Muscle layer of colon (tissue), 2 donors: ENCODE data around the gene TEX35.

Source experiments
- H3K27ac ChIP-seq: one replicate; pipeline ENCODE4 v1.7.0; 2013; ENCODE audit warnings: low read depth, mild to moderate bottlenecking, low read length, moderate library complexity
- H3K27me3 ChIP-seq, 2 donors: one replicate each; pipeline ENCODE4 v1.7.0; 2013; ENCODE audit warnings: low read length in 2 of 2, mild to moderate bottlenecking in 2 of 2; ENCODE audit not compliant: insufficient read depth in 2 of 2, control insufficient read depth in 1 of 2
- H3K36me3 ChIP-seq: one replicate; pipeline ENCODE4 v1.7.0; 2013; ENCODE audit warnings: mild to moderate bottlenecking, low read length; ENCODE audit not compliant: insufficient read depth
- H3K4me1 ChIP-seq: one replicate; pipeline ENCODE4 v1.7.0; 2013; ENCODE audit warnings: mild to moderate bottlenecking, low read length; ENCODE audit not compliant: insufficient read depth
- H3K4me3 ChIP-seq, 2 donors: one replicate each; pipeline ENCODE4 v1.7.0; 2013; ENCODE audit warnings: low read length in 2 of 2, low read depth in 1 of 2, mild to moderate bottlenecking in 1 of 2, moderate library complexity in 1 of 2
- H3K9ac ChIP-seq: one replicate; pipeline ENCODE4 v1.7.0; 2013; ENCODE audit warnings: low read length
- H3K9me3 ChIP-seq: one replicate; pipeline ENCODE4 v1.7.0; 2013; ENCODE audit warnings: mild to moderate bottlenecking, low read length
- donor health status: abdominal sarcoma.
- donor health status: Adenocarcinoma of cecum.

TEX35 gene

DNA sequence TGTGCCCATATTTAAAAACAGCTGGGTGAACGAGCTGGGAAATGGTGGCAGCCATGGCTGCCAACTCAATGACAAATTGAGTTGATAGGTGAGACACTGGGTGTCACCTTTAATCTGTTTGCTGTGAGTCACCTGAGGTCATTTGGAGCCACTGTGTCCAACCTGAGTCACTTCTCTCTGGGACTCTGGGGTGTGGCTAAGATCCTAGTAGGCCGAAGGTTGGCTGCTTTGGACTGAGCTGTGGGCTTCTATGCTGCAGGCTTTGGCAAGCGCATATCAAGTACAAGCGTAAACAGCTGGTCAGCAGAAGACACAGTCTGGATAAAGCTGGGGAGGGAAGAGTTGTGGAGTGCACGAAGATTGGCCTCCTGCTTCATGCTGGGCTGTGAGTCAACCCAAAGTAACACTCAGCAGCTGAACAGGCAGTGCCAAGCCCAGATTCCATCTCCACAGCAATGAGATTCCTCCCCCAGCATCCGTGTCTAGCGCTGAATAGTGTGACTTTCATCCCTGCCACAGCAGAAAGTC is 24.0 kb downstream of the TEX35 start:
- H3K9me3 ChIP-seq = no peaks in the 10 kb centered on the region
- no peak overlapping the region for H3K9ac ChIP-seq
- no peaks in the 10 kb centered on the region for H3K27me3 ChIP-seq
- no peak overlapping the region for H3K4me3 ChIP-seq
- no peaks in the 10 kb centered on the region for H3K36me3 ChIP-seq
- no peak overlapping the region for H3K27ac ChIP-seq
- peaks cover 4% of the 10 kb centered on the region for H3K4me1 ChIP-seq

DNA sequence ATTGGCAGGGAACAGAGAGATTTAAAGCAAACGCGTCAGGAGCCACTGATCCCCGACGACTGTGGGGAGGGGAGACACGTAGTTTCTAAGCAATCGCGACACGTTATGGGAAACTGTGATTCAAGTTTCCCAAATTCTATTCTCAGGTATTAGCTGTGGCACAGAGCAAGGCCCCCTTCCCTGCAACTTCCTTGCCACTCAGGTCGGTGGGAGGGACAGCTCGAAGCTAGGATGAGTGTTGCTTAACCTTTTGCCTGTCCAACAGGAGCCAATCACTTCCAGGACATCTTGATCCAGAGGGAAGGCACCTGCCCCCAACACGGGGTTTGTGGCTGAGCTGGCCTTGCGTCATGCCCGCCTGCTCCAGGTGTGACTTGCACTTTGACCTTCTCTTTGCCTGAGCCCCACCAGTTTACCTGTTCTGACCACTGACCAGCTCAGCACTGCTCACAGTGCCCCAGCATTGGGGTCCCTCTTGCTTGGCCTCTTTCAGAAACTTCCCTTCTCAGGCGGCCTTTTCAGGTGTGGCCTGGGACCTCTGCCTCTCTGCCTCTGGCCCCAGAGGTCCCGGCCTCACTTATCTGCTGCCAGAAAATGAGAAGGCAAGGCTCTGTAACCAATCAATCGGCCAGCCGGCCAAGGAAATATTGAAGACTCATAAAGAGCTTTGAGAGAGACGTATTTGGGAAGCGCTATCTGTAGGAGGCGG is 24.6 kb downstream of the TEX35 start:
- Histone ChIP-seq H3K27me3 (no peaks in the 10 kb centered on the region), H3K9ac (no peak overlapping the region), H3K4me1 (peaks cover 4% of the 10 kb centered on the region), H3K27ac (no peak overlapping the region), H3K36me3 (no peaks in the 10 kb centered on the region), H3K4me3 (no peak overlapping the region), H3K9me3 (no peaks in the 10 kb centered on the region)

DNA sequence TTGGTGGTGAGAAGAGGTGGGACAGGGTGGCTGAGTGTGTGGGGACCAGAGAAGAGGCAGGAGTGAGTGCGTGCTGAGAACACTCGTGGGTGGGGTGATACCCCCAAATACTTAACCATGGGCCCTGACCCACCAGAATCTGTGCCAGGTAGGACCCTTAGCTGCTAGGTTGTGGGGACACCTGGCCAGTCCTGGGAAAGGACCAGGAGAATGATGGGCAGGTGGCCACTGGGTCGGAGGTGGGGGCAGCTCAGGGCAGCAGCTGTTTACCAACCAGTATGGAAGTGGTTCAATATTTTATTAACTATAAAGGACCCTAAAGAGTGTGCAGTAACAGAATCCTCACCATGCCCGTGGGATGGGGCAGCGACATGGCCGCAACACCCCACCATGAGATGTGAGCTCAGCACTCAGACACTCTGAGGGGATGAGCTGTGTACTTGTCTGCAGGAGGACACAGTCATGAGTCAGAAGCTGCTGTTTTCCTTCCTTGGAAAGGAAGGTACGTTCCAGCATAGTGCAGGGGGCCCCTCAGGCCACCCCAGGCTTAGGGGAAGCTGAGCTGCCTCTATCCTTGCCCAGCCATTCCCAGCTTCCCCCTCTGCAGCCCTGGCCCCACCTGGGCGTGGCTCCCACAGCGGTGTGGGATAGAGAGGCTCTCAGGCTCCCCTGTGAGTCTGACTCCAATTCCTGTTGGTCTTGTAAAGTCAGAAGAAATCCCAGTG is 25.4 kb downstream of the TEX35 start:
- Histone ChIP-seq H3K27ac (no peak overlapping the region), H3K27me3 (no peaks in the 10 kb centered on the region), H3K4me1 (peaks cover 6% of the 10 kb centered on the region), H3K4me3 (no peak overlapping the region), H3K9me3 (no peaks in the 10 kb centered on the region), H3K36me3 (no peaks in the 10 kb centered on the region), H3K9ac (no peak overlapping the region)

DNA sequence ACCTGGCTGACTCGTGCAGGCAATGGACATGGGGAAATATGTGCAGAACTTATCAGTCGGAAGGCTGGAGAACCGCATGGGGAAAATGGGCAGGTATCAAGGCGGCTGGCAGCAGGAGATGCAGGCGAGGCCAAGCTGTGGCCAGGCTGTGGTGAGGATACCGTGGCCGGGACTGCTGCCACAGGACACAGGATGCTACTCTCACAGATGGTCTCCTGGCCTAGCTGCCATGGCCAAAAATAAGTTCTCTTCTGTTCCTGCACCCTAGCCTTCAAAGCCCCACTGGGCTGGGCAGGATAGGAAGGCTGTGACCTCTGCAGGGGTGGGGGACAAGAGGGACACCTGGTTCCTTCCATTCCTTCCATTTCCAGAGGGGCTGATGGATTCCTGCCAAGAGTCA is 26.4 kb downstream of the TEX35 start:
- H3K9ac ChIP-seq = no peak overlapping the region
- no peak overlapping the region for H3K27ac ChIP-seq
- H3K4me1 ChIP-seq = peaks cover 14% of the 10 kb centered on the region
- H3K27me3 ChIP-seq = no peaks in the 10 kb centered on the region
- no peaks in the 10 kb centered on the region for H3K36me3 ChIP-seq
- no peaks in the 10 kb centered on the region for H3K9me3 ChIP-seq
- no peak overlapping the region for H3K4me3 ChIP-seq

DNA sequence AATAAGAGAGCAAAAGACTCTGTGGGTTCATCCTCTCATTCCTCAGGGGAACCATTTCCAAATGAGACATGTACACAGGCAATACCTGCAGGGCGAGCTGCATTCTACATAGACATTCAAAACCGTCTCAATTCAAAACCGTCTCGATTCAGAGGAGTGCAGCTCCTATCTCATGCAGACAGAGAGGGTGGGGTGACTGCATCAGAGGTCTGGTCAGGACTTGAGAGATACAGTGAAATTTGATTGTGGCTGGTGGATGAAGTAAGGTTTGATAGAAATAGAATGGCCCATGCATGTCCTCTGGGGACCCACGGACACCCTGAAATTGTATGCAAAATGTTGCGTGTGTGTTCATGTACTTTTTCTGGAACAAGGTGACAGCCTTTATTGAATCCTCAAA is 27.3 kb downstream of the TEX35 start:
- Histone ChIP-seq H3K4me3 (no peak overlapping the region), H3K4me1 (peaks cover 23% of the 10 kb centered on the region), H3K36me3 (no peaks in the 10 kb centered on the region), H3K27ac (no peak overlapping the region), H3K27me3 (no peaks in the 10 kb centered on the region), H3K9me3 (no peaks in the 10 kb centered on the region), H3K9ac (no peak overlapping the region)

DNA sequence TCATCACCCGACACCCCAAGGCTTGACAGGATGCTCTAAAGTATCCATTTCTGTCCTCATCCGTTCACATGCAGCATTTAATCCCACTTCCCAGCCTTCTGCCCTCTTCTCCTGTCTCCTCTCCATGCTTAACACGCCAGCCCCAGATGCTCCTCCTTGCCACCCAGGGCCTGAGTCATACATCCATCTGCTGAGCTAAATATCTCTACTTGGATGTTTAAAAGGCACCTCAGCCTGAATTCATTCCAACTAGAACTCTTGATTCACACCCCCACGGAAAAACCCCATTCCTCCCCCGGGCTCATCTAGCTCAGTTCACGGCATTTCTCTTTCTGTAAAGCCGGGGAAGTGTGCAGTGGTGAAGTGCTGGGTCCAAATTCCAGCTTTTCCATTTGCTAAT is 27.7 kb downstream of the TEX35 start:
- Histone ChIP-seq H3K36me3 (no peaks in the 10 kb centered on the region), H3K4me3 (no peak overlapping the region), H3K9me3 (no peaks in the 10 kb centered on the region), H3K27ac (no peak overlapping the region), H3K27me3 (no peaks in the 10 kb centered on the region), H3K4me1 (peaks cover 28% of the 10 kb centered on the region), H3K9ac (no peak overlapping the region)

DNA sequence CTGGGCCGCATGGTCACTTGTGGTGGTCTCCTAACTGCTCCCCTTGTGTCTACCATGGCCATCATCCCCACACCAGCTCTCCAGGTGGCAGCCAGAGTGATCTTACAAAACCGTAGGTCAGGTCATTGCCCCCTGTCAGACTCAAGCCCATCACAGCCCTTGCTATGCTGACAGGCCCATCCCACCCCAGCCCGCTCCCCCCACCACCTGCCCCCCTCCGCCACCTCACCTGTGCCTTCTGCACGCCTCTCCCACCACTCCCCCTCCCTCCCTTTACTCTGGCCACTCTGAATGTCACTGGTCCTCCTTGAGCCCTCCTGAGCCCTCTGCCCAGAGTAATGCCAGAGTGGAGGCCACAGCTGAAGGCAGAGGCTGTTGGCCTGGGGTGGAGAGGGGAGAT is 28.5 kb downstream of the TEX35 start:
- Histone ChIP-seq H3K4me1 (peaks cover 31% of the 10 kb centered on the region), H3K4me3 (peak overlapping the region in 1 of 2 donors; percentile 100), H3K36me3 (no peaks in the 10 kb centered on the region), H3K9ac (peak overlapping the region; percentile 76), H3K27ac (no peak overlapping the region), H3K27me3 (no peaks in the 10 kb centered on the region), H3K9me3 (no peaks in the 10 kb centered on the region)

DNA sequence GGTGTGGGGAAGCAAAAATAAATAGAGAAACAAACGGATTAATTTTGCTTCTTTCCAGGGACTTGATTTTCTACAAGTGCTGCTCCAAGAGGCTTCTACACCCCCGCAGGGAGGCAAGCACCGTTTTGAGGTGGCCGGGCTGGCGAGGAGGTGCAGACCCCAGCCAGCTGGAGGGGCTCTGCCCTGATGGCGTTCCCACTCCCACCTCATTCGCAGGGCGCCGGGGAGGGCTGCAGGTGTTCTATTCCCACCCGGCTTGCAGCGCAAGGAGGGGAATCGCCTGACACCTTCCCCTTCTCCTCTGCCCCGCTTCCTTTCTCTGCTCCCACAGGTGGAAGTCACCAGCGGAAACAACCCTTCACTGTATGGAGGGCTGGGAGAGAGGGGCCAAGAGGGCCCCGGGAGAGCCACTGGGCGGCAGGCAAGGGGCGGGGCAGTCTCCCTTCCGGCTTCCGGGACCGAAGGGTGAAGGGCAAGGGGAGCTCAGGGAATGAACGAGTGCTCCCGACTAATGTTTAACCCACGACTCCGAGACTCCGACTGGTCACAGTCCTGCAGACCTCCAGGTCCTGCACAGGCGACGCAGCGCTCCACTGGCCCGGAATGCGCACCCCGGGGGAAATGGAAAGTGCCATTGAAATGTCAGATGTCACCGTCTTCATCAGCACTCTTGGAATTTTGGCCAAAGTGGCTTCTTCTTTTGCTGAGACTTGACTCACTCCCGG is 29.1 kb downstream of the TEX35 start:
- H3K9me3 ChIP-seq = no peaks in the 10 kb centered on the region
- H3K27me3 ChIP-seq = no peaks in the 10 kb centered on the region
- peak overlapping the region; percentile 99 to 100 for H3K4me3 ChIP-seq
- no peaks in the 10 kb centered on the region for H3K36me3 ChIP-seq
- peak overlapping the region; percentile 76 for H3K9ac ChIP-seq
- peaks cover 31% of the 10 kb centered on the region for H3K4me1 ChIP-seq
- H3K27ac ChIP-seq = peak overlapping the region; percentile 95

DNA sequence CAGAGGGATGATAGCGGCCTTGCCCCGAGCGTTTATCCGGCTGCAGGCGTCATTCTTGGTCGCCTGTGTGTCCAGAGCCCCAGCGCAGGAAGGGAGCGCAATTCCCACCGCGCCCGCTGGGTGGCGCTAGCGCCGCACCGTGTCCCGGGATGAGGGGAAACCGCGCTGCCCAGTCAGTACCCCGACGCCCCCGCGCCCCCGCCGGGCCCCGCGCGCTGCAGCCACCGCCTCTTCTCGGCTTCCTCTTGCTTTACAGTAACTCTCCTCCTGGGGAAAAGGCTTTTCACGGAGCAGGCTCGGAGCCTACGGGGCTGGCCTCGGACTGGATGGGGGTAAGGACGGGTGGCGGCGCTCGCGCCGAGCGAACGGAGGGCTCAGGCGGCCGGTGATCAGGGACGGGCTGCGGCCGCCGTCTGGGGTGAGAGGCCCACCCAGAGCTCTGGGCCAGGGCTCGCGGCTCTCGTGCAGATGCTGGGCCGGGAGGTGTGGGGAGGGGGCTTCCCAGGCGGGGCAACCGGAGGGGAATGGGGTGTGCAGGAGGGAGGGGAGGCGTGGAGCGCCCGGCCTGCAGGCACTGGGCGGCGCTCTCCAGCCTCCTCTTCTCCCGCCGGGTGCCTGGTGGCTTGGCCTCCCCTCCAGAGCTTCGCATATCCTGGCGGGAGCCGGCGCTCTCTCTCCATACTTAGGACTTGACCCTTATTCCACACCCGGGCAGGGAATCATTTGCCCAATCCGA is 29.8 kb downstream of the TEX35 start:
- peak overlapping the region; percentile 95 for H3K27ac ChIP-seq
- H3K36me3 ChIP-seq = peaks cover 3% of the 10 kb centered on the region
- H3K9ac ChIP-seq = peak overlapping the region; percentile 76
- H3K27me3 ChIP-seq = no peaks in the 10 kb centered on the region
- no peaks in the 10 kb centered on the region for H3K9me3 ChIP-seq
- peaks cover 31% of the 10 kb centered on the region for H3K4me1 ChIP-seq
- peak overlapping the region; percentile 99 to 100 for H3K4me3 ChIP-seq

DNA sequence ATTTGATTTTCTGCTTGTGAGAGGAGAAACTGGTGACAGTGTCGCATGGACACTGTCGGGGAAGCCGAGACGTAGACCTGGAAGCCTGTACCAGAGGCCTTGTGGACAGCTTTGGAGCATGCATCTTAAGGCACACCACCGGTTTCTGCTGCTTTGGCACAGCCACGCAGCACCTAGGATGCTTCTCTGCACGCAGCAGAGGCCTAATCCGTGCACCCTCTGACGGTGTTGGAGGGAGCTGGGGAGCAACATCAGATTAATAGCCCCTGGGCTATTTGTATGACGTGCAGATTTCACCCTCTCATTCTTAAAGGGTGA is 30.3 kb downstream of the TEX35 start:
- no peaks in the 10 kb centered on the region for H3K9me3 ChIP-seq
- peaks cover 8% of the 10 kb centered on the region for H3K36me3 ChIP-seq
- no peaks in the 10 kb centered on the region for H3K27me3 ChIP-seq
- H3K4me1 ChIP-seq = peaks cover 31% of the 10 kb centered on the region
- H3K27ac ChIP-seq = peak overlapping the region; percentile 95
- H3K4me3 ChIP-seq = peak overlapping the region; percentile 99 to 100
- H3K9ac ChIP-seq = peak overlapping the region; percentile 11

DNA sequence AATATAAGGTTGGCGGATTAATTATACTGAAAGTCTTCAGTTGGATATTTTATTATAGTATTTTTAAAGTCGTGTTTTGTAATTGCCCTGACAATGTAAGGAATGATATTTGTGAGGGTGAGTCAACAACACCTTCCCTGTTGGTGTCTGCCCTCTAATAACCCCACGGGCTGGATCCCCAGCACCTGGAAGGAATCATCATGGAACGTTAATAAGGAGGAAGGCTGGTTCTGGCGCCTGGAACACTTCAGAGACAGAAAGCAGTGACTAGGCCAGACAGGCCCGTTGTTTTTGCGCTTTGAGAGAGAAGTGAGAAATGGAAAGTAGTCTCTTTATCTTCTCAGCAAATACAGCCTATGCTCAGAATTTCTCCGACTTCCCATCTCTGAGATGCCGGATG is 31.6 kb downstream of the TEX35 start:
- Histone ChIP-seq H3K9ac (no peak overlapping the region), H3K27me3 (no peaks in the 10 kb centered on the region), H3K4me1 (peaks cover 31% of the 10 kb centered on the region)

More for the DNA sequence above, 31.6 kb downstream of the TEX35 start:
- peaks cover 8% of the 10 kb centered on the region for H3K36me3 ChIP-seq
- peak overlapping the region in 1 of 2 donors; percentile 27 for H3K4me3 ChIP-seq
- H3K9me3 ChIP-seq = no peaks in the 10 kb centered on the region
- H3K27ac ChIP-seq = peak overlapping the region; percentile 48
